ENCODE results near the gene BHLHE40. TPM values are rescaled to one million over a fixed set of nuclear protein-coding genes. Genes with fewer than 3 reads are reported as not detected.

Gene BHLHE40
- total and polyA plus RNA-seq, 2 of the 13 experiments (the other 11 are each of a cell fraction or from before 2014, with no cell fraction given): 1.8 to 51.0 TPM

DNA sequence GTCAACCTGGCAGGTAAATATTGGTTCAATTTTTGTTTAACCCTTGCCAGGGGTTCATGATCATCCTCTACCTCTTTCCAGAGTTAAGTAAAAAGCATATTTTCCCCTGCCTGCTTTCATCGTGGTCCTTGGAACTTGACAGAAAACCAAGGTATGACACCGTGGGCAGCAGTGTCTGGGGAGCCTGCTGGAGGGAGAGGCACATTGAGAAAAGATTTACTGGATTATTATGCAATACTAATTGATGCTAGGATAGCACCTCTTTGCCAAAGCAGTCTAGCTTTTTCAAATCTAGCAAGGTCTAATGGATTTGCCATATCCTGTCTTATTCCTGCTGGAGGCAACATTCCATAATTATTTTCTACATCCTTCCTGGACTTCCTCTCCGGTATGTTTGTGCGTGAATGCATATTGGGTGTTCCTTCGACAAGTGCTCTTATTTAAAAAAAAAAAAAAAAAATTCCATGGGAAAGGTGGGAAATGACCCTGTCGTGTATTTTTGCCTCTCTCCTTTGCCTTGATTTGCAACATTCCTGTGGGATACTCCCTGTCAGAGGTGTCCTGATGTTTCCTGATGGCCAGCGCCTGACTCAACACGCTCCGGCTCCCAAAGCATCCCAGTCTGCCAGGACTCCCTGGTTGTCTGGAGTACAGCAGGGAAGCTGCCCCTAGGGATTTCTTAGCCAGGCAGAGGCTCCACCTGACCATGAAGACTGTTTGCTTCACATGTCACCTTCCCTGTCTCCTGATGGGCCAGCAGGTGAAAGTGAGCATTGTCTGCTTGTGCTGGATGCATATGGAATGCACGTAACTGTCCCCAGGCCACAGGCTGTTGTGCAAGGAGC is 6.3 kb downstream of the BHLHE40 start (continued):
- no peak; the same call in 1 of the 2 replicates for TF ChIP-seq ZNF264 (CRISPR knock-in tag; IDR thresholded peaks at IDR 0.05)
- no peak; the same call in 1 of the 2 replicates for TF ChIP-seq ZFP36L1 (CRISPR knock-in tag; IDR thresholded peaks at IDR 0.05)
- TF ChIP-seq KDM4B (CRISPR knock-in tag; IDR thresholded peaks at IDR 0.05): no peak
- no peak for TF ChIP-seq RNF2 (conservative IDR thresholded peaks at IDR 0.05; ENCODE audit: low read depth)
- TF ChIP-seq KAT8 (CRISPR knock-in tag; IDR thresholded peaks at IDR 0.05): no peak
- TF ChIP-seq ZMAT3 (CRISPR knock-in tag; conservative IDR thresholded peaks at IDR 0.05): no peak
- no peak for TF ChIP-seq ASH2L (IDR thresholded peaks at IDR 0.05; ENCODE audit: insufficient read length, low read depth, low read length)
- TF ChIP-seq KMT2B (CRISPR knock-in tag; IDR thresholded peaks at IDR 0.05): no peak
- no peak for TF ChIP-seq ZNF709 (CRISPR knock-in tag; IDR thresholded peaks at IDR 0.05)
- no peak for TF ChIP-seq ISL2 (CRISPR knock-in tag; IDR thresholded peaks at IDR 0.05)
- no peak for TF ChIP-seq STAG1 (CRISPR knock-in tag; IDR thresholded peaks at IDR 0.05)
- TF ChIP-seq ZNF761 (CRISPR knock-in tag; conservative IDR thresholded peaks at IDR 0.05): no peak
- TF ChIP-seq ZNF781 (CRISPR knock-in tag; IDR thresholded peaks at IDR 0.05; ENCODE audit: borderline replicate concordance, not compliant biosample characterization): no peak
- no peak for TF ChIP-seq ZNF3 (CRISPR knock-in tag; IDR thresholded peaks at IDR 0.05)
- no peak for TF ChIP-seq SCMH1 (CRISPR knock-in tag; IDR thresholded peaks at IDR 0.05; ENCODE audit: borderline replicate concordance)
- TF ChIP-seq, protein P1, sequence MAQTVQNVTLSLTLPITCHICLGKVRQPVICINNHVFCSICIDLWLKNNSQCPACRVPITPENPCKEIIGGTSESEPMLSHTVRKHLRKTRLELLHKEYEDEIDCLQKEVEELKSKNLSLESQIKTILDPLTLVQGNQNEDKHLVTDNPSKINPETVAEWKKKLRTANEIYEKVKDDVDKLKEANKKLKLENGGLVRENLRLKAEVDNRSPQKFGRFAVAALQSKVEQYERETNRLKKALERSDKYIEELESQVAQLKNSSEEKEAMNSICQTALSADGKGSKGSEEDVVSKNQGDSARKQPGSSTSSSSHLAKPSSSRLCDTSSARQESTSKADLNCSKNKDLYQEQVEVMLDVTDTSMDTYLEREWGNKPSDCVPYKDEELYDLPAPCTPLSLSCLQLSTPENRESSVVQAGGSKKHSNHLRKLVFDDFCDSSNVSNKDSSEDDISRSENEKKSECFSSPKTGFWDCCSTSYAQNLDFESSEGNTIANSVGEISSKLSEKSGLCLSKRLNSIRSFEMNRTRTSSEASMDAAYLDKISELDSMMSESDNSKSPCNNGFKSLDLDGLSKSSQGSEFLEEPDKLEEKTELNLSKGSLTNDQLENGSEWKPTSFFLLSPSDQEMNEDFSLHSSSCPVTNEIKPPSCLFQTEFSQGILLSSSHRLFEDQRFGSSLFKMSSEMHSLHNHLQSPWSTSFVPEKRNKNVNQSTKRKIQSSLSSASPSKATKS (CRISPR knock-in tag; IDR thresholded peaks at IDR 0.05): no peak
- TF ChIP-seq, protein P2, sequence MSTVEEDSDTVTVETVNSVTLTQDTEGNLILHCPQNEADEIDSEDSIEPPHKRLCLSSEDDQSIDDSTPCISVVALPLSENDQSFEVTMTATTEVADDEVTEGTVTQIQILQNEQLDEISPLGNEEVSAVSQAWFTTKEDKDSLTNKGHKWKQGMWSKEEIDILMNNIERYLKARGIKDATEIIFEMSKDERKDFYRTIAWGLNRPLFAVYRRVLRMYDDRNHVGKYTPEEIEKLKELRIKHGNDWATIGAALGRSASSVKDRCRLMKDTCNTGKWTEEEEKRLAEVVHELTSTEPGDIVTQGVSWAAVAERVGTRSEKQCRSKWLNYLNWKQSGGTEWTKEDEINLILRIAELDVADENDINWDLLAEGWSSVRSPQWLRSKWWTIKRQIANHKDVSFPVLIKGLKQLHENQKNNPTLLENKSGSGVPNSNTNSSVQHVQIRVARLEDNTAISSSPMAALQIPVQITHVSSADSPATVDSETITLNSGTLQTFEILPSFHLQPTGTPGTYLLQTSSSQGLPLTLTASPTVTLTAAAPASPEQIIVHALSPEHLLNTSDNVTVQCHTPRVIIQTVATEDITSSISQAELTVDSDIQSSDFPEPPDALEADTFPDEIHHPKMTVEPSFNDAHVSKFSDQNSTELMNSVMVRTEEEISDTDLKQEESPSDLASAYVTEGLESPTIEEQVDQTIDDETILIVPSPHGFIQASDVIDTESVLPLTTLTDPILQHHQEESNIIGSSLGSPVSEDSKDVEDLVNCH (CRISPR knock-in tag; IDR thresholded peaks at IDR 0.05): no peak
- TF ChIP-seq, protein P3, sequence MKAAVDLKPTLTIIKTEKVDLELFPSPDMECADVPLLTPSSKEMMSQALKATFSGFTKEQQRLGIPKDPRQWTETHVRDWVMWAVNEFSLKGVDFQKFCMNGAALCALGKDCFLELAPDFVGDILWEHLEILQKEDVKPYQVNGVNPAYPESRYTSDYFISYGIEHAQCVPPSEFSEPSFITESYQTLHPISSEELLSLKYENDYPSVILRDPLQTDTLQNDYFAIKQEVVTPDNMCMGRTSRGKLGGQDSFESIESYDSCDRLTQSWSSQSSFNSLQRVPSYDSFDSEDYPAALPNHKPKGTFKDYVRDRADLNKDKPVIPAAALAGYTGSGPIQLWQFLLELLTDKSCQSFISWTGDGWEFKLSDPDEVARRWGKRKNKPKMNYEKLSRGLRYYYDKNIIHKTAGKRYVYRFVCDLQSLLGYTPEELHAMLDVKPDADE (CRISPR knock-in tag; IDR thresholded peaks at IDR 0.05): no peak
- TF ChIP-seq FOXP1 (IDR thresholded peaks at IDR 0.05): no peak
- TF ChIP-seq FOXP1 (CRISPR knock-in tag; IDR thresholded peaks at IDR 0.05): no peak; the same call in 1 of the 2 replicates
- no peak for TF ChIP-seq KLF13 (CRISPR knock-in tag; IDR thresholded peaks at IDR 0.05)
- TF ChIP-seq ZNF431 (CRISPR knock-in tag; IDR thresholded peaks at IDR 0.05; ENCODE audit: borderline replicate concordance, low read depth): peak; percentile 47; the same call in 1 of the 2 replicates
- no peak for TF ChIP-seq ZNF552 (CRISPR knock-in tag; IDR thresholded peaks at IDR 0.05; ENCODE audit: borderline replicate concordance)
- TF ChIP-seq ZSCAN30 (CRISPR knock-in tag; IDR thresholded peaks at IDR 0.05): no peak
- TF ChIP-seq IKZF1 (IDR thresholded peaks at IDR 0.05): no peak
- TF ChIP-seq SYNCRIP (IDR thresholded peaks at IDR 0.05; ENCODE audit: insufficient read depth, low read depth, low read length): no peak
- 0 out of 2 replicates have a peak, but pooled peaks have one; percentile 30 for TF ChIP-seq ZSCAN31 (CRISPR knock-in tag; IDR thresholded peaks at IDR 0.05; ENCODE audit: low read depth)
- 0 out of 2 replicates have a peak, but pooled peaks have one; percentile 9 for TF ChIP-seq MIER2 (CRISPR knock-in tag; IDR thresholded peaks at IDR 0.05)
